ENCODE results near the gene STUB1.

STUB1 gene

DNA sequence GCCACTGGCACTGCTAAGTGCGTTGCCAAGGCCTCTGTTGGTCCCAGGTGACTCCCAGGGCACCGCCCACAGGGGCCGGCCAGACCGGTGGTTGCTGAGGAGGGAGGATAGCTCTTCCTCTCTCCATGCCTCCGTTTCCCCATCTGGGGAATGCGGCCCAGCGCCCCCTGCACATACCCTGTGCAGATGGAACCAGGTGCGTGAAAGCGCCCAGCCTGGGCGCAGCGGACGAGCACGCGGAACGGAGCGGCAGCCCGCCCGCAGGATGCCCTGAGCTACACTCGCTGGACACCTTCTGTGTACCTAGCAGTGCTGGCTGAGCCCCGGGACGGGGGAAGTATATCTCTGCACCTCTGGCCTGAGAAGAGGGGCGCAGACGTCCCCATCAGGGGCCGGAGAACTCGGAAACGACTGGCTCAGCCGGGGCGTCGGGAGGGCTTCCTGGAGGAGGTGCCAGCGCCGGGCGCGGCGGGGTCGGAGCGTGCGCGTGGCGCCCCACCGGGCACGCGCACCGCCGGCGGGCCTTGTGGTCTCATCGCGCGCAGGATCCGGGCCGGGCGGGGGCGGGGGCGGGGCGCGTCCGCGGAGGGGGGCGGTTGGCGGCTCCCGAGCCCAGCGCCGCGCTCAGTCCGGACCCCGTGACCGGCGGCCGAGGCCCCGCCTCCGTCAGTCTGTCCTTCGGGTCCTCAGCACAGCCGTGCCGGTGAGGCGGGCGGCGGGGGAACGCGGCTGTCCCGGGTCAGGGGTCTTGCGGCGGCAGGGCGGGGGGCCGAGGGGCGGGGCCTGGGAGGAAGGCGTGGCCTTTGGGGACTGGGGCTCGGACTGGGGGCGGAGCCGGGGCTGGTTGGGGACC, 46.5 kb downstream of the STUB1 start, which contains the start of the genes CCDC78 and HAGHL:
Gene CCDC78 (minus strand): TSS at position 6 of the 853 bp plus-strand sequence. CDS start 76 bp downstream, outside the sequence.
Gene HAGHL (plus strand): TSS at position 669 of the 853 bp plus-strand sequence. CDS start 404 bp downstream, outside the sequence.
- DNase-seq: no peak

DNA sequence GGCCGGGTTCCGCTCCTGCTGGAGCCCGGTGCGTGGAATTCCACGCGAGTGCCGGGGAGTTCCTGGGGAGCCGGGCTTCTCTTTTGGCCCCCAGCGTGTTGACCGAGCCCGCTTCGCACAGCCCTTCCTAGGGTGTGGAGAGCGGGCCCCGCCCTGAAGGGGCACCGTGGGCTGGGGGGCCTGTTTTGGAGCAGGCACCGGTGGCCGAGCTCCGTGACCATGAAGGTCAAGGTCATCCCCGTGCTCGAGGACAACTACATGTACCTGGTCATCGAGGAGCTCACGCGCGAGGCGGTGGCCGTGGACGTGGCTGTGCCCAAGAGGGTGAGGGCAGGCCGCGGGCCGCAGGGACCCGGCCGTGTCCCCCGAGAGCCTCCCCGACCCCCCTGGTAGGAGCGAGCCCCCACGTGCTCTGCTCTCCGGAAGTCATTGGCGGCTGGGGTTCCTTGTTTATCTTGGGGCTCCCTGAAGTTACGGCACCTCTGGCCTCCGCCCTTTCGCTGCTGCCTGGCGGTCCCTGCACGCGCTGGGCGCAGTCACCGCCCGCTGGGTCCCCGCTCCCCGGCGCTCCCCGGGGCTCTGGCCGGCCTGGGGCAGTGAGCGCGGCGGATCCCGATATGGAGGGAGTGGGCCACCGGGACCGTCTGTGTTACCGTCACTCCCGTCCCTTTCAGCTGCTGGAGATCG, 47.2 kb downstream of the STUB1 start:
- DNase-seq: no peak

DNA sequence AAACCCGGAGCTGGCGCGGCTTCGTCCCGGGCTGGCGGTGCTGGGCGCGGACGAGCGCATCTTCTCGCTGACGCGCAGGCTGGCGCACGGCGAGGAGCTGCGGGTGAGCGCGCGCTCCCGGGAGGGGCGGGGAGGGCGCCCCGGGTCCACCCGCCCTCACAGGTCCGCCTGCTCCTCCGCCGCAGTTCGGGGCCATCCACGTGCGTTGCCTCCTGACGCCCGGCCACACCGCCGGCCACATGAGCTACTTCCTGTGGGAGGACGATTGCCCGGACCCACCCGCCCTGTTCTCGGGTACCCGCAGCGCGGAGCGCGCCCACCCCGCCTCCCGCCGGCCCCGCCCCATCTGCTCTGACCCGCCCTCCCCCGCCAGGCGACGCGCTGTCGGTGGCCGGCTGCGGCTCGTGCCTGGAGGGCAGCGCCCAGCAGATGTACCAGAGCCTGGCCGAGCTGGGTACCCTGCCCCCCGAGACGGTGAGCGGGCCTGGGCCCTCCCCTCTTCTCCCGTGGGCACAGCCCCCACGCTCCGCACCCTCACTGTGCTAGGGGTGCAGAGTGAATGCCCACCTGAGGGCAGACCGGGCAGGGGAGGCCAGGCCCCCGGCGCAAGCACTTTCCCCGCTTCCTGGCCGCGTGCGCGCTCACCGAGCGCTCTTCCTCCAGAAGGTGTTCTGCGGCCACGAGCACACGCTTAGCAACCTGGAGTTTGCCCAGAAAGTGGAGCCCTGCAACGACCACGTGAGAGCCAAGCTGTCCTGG, 48.1 kb downstream of the STUB1 start:
- peak in 1 of 2 experiments; percentile 48 for DNase-seq

DNA sequence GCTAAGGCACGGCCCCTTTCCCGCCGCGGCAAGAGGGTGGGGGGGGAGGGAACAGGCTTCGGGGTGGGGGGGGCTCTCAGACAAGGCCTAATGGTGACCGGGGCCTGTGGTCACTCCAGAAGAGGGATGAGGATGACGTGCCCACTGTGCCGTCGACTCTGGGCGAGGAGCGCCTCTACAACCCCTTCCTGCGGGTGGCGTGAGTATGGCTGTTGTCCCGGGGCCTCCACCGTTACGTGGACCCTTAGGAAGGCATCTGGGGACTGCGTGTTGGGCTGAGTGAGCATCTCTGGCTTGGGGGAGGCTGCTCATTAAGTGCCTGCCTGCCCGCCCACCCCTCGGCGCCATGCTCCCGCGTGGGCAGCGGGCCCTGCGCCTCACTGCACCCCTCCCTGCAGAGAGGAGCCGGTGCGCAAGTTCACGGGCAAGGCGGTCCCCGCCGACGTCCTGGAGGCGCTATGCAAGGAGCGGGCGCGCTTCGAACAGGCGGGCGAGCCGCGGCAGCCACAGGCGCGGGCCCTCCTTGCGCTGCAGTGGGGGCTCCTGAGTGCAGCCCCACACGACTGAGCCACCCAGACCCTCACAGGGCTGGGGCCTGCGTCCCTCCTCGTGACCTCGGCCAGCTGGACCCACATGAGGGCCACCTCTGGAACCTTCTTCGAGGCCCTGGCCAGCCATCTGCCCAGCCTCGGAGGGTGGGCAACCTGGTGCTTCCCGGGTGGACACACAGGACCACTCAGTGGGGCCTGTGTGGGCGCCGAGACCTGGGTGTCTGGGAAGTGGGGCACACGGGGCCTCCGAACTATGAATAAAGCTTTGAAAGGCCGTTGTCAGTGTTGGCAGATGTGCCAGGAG, 48.9 kb downstream of the STUB1 start:
- no peak for DNase-seq

DNA sequence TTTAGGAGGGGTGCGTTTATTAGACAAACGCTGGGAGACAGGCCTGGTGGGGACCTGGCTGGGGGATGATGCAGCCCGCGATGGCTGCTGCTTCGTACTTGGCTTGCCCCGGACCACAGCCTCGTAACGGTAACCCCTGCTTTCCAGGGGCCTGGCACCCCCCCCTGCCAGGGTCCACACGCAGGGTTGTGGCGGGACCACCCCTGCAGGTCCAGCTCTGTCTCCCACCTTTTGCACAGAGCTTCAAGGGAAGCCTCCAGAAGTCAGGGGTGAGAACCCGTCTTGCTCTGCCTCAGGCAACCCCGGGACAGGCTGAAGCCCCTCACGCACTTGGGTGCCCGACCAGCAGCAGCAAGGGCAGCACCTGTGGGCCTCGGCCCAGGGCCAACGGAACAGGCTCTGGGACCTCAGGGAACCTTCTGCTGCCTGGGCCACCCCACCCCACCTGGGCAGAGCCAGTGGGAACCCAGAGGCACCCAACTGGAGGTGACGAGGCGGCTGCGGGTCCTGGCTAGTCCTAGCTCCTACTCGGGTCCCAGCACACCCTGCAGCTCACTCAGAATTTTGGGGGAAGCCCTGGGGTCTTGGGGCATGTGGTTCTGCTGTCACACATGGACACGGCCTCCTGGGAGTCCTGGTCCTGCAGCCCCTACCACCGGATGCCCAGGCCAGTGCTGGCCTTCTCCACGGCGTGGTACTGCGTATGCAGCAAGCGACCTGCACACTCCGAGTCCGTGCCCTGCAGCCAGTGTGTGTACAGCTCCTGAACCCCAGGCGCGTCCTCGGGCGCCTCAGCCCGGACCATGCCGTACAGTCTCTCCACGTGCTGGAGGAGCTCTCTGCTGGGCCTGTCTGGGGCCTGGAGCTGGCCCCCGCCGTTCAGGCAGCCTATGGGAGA, 49.8 kb downstream of the STUB1 start:
- DNase-seq: no peak

DNA sequence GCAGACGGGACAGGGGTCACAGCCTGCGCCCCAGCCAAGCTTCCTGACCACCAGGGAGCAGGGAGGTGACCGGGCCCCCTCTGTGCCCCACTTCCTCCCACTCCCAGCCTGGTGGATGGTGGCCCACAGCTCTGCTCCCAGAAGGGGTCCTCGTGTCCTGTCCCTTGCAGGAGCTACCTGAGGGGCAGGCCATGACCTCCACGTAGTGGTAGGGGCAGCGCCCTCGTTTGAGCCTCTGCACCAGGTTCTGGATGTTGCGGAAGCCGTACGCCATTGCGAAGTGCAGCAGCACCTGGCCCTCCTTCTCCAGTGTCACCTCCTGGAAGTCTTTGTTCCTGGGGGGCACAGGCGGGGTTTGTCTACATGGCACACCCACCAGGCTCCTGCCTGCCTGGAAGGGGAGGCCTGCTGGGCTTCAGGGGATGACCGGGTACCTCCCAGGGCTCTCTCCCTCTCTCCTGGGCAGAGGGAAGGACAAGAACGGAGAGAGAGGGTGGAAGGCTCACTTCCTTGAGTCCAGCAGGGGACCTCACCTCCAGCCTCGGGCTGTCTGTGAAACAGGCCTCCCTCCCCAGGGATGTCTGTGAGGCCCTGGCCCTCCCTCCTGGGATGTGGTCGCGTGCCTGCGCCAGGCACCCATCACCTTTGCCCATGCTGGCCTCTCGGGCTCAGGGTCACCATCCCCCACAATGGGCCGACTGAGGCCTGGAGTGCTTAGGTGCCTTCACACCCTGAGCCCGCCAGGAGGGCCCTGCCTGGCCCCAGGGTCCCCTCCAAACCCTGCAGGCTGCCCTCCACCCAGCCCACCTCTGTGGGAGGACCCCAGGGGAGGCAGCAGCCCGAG, 50.7 kb downstream of the STUB1 start:
- DNase-seq: no peak

DNA sequence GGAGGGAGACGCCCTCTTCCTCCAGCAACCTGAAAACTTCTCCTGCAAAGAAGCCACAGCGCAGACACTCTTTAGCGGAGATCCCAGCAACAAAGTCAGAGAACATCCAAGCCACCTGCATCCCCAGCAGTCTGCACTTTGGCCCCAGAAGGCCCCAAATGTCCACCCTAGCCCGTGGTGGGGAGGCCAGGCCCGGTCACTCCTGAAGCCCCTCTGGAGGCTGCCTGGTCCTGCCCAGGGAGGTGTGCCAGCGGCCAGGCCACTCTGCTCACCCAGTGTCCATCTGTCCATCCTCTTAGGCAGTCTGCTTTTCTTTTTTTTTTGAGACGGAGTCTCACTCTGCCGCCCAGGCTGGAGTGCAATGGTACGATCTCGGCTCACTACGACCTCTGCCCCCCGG, 52.1 kb downstream of the STUB1 start:
- no peak for DNase-seq
